ENCODE measurements around the gene FABP1.

FABP1 gene

GRCh38 chr2:88127888-88128653 is at the start of gene FABP1:
FABP1 (minus strand) TSS chr2:88128062; CDS start chr2:88128017, 45 bp downstream.
- CTCF ChIA-PET = interaction anchor here (1.1 kb wide), 1 partner anchor 68 kb away, joined by 4 read pairs; no protein-coding TSS in a partner anchor

More at GRCh38 chr2:88127888-88128653, at the start of gene FABP1:
- no peaks in the 10 kb centered on the region for H3K9me3 ChIP-seq (ENCODE audit: control insufficient read depth, insufficient read depth, low read depth, low read length)
- no peak within 1 kb of the TSS for H3K27ac ChIP-seq (ENCODE audit: extremely low read depth, low read depth, low read length)
- peaks cover 2% of the 10 kb centered on the region; the same call in 1 of the 2 replicates for H3K4me1 ChIP-seq (ENCODE audit: control insufficient read depth, insufficient read depth, low read length)
- TF ChIP-seq ZFP3 (tag by site-specific recombination; IDR thresholded peaks at IDR 0.05; ENCODE audit: low read depth) = no peak
- no peak for TF ChIP-seq ZFP37 (tag by site-specific recombination; IDR thresholded peaks at IDR 0.05)
- no peak for TF ChIP-seq ZNF37A (tag by site-specific recombination; IDR thresholded peaks at IDR 0.05)
- TF ChIP-seq ZBTB26 (tag by site-specific recombination; optimal IDR thresholded peaks at IDR 0.05) = no peak
- no peak for TF ChIP-seq ZBTB1 (tag by site-specific recombination; IDR thresholded peaks at IDR 0.05)
- TF ChIP-seq KLF9 (tag by site-specific recombination; IDR thresholded peaks at IDR 0.05; ENCODE audit: low read depth) = no peak
- TF ChIP-seq ZNF292 (tag by site-specific recombination; IDR thresholded peaks at IDR 0.05; ENCODE audit: borderline replicate concordance, low read depth) = no peak
- TF ChIP-seq BCL11A (tag by site-specific recombination; IDR thresholded peaks at IDR 0.05; ENCODE audit: low read depth) = no peak
- no peak for TF ChIP-seq ZNF16 (tag by site-specific recombination; IDR thresholded peaks at IDR 0.05; ENCODE audit: low read depth)
- TF ChIP-seq ZNF660 (tag by site-specific recombination; IDR thresholded peaks at IDR 0.05) = no peak
- TF ChIP-seq ZBTB20 (tag by site-specific recombination; IDR thresholded peaks at IDR 0.05) = no peak
- TF ChIP-seq, protein P1, sequence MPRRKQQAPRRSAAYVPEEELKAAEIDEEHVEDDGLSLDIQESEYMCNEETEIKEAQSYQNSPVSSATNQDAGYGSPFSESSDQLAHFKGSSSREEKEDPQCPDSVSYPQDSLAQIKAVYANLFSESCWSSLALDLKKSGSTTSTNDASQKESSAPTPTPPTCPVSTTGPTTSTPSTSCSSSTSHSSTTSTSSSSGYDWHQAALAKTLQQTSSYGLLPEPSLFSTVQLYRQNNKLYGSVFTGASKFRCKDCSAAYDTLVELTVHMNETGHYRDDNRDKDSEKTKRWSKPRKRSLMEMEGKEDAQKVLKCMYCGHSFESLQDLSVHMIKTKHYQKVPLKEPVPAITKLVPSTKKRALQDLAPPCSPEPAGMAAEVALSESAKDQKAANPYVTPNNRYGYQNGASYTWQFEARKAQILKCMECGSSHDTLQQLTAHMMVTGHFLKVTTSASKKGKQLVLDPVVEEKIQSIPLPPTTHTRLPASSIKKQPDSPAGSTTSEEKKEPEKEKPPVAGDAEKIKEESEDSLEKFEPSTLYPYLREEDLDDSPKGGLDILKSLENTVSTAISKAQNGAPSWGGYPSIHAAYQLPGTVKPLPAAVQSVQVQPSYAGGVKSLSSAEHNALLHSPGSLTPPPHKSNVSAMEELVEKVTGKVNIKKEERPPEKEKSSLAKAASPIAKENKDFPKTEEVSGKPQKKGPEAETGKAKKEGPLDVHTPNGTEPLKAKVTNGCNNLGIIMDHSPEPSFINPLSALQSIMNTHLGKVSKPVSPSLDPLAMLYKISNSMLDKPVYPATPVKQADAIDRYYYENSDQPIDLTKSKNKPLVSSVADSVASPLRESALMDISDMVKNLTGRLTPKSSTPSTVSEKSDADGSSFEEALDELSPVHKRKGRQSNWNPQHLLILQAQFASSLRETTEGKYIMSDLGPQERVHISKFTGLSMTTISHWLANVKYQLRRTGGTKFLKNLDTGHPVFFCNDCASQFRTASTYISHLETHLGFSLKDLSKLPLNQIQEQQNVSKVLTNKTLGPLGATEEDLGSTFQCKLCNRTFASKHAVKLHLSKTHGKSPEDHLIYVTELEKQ (tag by site-specific recombination; IDR thresholded peaks at IDR 0.05; ENCODE audit: borderline replicate concordance) = no peak
- TF ChIP-seq, protein P2, sequence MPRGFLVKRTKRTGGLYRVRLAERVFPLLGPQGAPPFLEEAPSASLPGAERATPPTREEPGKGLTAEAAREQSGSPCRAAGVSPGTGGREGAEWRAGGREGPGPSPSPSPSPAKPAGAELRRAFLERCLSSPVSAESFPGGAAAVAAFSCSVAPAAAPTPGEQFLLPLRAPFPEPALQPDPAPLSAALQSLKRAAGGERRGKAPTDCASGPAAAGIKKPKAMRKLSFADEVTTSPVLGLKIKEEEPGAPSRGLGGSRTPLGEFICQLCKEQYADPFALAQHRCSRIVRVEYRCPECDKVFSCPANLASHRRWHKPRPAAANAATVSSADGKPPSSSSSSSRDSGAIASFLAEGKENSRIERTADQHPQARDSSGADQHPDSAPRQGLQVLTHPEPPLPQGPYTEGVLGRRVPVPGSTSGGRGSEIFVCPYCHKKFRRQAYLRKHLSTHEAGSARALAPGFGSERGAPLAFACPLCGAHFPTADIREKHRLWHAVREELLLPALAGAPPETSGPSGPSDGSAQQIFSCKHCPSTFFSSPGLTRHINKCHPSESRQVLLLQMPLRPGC (tag by site-specific recombination; IDR thresholded peaks at IDR 0.05) = no peak
- no peak for TF ChIP-seq SP2 (tag by site-specific recombination; IDR thresholded peaks at IDR 0.05)
- no peak for TF ChIP-seq ZNF645 (tag by site-specific recombination; IDR thresholded peaks at IDR 0.05)
- TF ChIP-seq, protein P3, sequence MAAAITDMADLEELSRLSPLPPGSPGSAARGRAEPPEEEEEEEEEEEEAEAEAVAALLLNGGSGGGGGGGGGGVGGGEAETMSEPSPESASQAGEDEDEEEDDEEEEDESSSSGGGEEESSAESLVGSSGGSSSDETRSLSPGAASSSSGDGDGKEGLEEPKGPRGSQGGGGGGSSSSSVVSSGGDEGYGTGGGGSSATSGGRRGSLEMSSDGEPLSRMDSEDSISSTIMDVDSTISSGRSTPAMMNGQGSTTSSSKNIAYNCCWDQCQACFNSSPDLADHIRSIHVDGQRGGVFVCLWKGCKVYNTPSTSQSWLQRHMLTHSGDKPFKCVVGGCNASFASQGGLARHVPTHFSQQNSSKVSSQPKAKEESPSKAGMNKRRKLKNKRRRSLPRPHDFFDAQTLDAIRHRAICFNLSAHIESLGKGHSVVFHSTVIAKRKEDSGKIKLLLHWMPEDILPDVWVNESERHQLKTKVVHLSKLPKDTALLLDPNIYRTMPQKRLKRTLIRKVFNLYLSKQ (tag by site-specific recombination; IDR thresholded peaks at IDR 0.05; ENCODE audit: borderline replicate concordance) = no peak
- TF ChIP-seq ZNF623 (tag by site-specific recombination; IDR thresholded peaks at IDR 0.05) = no peak
- POLR2A ChIA-PET = no interaction called here
- no peaks in the 10 kb centered on the region for H3K36me3 ChIP-seq (ENCODE audit: control insufficient read depth in 2 of 2, insufficient read depth in 1 of 2, low read length in 2 of 2)
- no peak within 1 kb of the TSS for H3K4me3 ChIP-seq (ENCODE audit: low read depth, low read length)
